ENCODE results near the gene ZBED1. TPM values are rescaled to one million over a fixed set of nuclear protein-coding genes. Genes with fewer than 3 reads are reported as not detected.
"Not testable (repeated sequence)": the region's sequence is repeated elsewhere in the genome, so short reads cannot be mapped to it uniquely, and the experiment has no call there.

The ZBED1 gene
- total and polyA plus RNA-seq, 4 donors: 15.9 to 49.0 (median 26.9) TPM

DNA sequence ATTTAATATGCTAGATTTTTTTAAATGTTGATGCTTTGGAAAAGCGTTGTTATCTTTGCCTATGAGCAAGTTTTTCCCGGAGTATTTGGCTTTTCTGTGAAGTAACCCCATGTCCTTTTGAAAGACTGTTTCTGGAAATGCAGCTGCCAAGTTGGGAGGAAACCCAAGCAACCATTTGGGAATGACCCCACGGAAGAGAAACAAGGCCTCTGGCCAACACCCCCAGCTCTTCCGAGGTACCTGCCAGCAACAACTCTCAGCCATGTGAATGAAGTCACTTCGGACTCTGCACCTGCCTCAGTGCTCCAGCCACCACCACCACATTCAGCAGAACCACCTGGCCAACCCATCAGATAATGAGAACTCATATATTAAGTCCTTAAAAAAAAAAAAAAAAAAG lies 36.2 kb upstream of the ZBED1 start:
- TF ChIP-seq, protein P1, sequence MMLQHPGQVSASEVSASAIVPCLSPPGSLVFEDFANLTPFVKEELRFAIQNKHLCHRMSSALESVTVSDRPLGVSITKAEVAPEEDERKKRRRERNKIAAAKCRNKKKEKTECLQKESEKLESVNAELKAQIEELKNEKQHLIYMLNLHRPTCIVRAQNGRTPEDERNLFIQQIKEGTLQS (IDR thresholded peaks at IDR 0.05): no peak
- no peak for TF ChIP-seq NR2F2 (IDR thresholded peaks at IDR 0.05)
- TF ChIP-seq, protein P2, sequence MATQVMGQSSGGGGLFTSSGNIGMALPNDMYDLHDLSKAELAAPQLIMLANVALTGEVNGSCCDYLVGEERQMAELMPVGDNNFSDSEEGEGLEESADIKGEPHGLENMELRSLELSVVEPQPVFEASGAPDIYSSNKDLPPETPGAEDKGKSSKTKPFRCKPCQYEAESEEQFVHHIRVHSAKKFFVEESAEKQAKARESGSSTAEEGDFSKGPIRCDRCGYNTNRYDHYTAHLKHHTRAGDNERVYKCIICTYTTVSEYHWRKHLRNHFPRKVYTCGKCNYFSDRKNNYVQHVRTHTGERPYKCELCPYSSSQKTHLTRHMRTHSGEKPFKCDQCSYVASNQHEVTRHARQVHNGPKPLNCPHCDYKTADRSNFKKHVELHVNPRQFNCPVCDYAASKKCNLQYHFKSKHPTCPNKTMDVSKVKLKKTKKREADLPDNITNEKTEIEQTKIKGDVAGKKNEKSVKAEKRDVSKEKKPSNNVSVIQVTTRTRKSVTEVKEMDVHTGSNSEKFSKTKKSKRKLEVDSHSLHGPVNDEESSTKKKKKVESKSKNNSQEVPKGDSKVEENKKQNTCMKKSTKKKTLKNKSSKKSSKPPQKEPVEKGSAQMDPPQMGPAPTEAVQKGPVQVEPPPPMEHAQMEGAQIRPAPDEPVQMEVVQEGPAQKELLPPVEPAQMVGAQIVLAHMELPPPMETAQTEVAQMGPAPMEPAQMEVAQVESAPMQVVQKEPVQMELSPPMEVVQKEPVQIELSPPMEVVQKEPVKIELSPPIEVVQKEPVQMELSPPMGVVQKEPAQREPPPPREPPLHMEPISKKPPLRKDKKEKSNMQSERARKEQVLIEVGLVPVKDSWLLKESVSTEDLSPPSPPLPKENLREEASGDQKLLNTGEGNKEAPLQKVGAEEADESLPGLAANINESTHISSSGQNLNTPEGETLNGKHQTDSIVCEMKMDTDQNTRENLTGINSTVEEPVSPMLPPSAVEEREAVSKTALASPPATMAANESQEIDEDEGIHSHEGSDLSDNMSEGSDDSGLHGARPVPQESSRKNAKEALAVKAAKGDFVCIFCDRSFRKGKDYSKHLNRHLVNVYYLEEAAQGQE (IDR thresholded peaks at IDR 0.05): no peak
- TF ChIP-seq, protein P3, sequence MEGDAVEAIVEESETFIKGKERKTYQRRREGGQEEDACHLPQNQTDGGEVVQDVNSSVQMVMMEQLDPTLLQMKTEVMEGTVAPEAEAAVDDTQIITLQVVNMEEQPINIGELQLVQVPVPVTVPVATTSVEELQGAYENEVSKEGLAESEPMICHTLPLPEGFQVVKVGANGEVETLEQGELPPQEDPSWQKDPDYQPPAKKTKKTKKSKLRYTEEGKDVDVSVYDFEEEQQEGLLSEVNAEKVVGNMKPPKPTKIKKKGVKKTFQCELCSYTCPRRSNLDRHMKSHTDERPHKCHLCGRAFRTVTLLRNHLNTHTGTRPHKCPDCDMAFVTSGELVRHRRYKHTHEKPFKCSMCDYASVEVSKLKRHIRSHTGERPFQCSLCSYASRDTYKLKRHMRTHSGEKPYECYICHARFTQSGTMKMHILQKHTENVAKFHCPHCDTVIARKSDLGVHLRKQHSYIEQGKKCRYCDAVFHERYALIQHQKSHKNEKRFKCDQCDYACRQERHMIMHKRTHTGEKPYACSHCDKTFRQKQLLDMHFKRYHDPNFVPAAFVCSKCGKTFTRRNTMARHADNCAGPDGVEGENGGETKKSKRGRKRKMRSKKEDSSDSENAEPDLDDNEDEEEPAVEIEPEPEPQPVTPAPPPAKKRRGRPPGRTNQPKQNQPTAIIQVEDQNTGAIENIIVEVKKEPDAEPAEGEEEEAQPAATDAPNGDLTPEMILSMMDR (IDR thresholded peaks at IDR 0.05; ENCODE audit: low read depth, low read length, missing input control): no peak

DNA sequence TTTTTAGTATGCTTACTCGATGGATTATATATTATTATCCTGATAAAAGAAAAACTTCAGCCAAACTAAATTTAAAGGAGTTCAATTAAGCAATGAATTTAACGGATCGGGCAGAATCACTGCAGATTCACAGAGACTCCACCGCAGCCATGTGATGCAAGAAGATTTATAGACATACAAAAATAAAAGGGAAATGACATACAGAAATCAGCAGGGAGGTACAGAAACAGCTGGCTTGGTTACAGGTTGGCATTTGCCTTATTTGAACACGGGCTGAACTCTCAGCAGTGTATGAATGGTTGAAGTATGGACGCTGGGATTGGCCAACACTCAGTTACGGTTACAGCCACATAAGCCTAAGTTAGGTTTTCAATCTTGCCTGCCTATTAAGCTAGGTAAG lies 35.4 kb upstream of the ZBED1 start:
- Histone ChIP-seq H3K9me3 (ENCODE audit: control insufficient read depth in 4 of 4, low read length in 3 of 4) (no peaks in the 10 kb centered on the region), H3K4me1 (ENCODE audit: control insufficient read depth in 4 of 4, insufficient read depth in 4 of 4, low read length in 3 of 4) (no peaks in the 10 kb centered on the region), H3K27ac (ENCODE audit: low read depth in 1 of 2, low read length in 2 of 2) (no peak overlapping the region), H3K36me3 (ENCODE audit: control insufficient read depth in 4 of 4, insufficient read depth in 3 of 4, low read depth in 1 of 4, low read length in 3 of 4) (no peaks in the 10 kb centered on the region), H3K9ac (ENCODE audit: low read depth in 1 of 2, low read length in 2 of 2) (no peak overlapping the region), H3K4me3 (ENCODE audit: low read depth in 1 of 3, low read length in 3 of 3) (no peak overlapping the region), H3K27me3 (ENCODE audit: control insufficient read depth in 4 of 4, insufficient read depth in 4 of 4, low read length in 3 of 4) (no peaks in the 10 kb centered on the region)
- 82% methylated on average over 7 of the region's 7 CpGs for WGBS
- TF ChIP-seq, protein P4, sequence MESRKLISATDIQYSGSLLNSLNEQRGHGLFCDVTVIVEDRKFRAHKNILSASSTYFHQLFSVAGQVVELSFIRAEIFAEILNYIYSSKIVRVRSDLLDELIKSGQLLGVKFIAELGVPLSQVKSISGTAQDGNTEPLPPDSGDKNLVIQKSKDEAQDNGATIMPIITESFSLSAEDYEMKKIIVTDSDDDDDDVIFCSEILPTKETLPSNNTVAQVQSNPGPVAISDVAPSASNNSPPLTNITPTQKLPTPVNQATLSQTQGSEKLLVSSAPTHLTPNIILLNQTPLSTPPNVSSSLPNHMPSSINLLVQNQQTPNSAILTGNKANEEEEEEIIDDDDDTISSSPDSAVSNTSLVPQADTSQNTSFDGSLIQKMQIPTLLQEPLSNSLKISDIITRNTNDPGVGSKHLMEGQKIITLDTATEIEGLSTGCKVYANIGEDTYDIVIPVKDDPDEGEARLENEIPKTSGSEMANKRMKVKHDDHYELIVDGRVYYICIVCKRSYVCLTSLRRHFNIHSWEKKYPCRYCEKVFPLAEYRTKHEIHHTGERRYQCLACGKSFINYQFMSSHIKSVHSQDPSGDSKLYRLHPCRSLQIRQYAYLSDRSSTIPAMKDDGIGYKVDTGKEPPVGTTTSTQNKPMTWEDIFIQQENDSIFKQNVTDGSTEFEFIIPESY (IDR thresholded peaks at IDR 0.05): no peak
- TF ChIP-seq SP1 (IDR thresholded peaks at IDR 0.05) (no peak), RXRA (IDR thresholded peaks at IDR 0.05) (no peak), NR2F2 (IDR thresholded peaks at IDR 0.05) (no peak), HNF4A (conservative IDR thresholded peaks at IDR 0.05) (no peak), HNF4G (IDR thresholded peaks at IDR 0.05) (no peak)
- TF ChIP-seq, protein P1 (IDR thresholded peaks at IDR 0.05): no peak
- TF ChIP-seq, protein P5, sequence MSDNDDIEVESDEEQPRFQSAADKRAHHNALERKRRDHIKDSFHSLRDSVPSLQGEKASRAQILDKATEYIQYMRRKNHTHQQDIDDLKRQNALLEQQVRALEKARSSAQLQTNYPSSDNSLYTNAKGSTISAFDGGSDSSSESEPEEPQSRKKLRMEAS (IDR thresholded peaks at IDR 0.05): no peak
- DNase-seq (ENCODE audit: low spot score): no peak

More for the DNA sequence above, 36.2 kb upstream of the ZBED1 start:
- Histone ChIP-seq H3K27me3 (ENCODE audit: control insufficient read depth in 4 of 4, insufficient read depth in 4 of 4, low read length in 3 of 4) (no peaks in the 10 kb centered on the region), H3K4me1 (ENCODE audit: control insufficient read depth in 4 of 4, insufficient read depth in 4 of 4, low read length in 3 of 4) (no peaks in the 10 kb centered on the region), H3K27ac (ENCODE audit: low read depth in 1 of 2, low read length in 2 of 2) (no peak overlapping the region), H3K36me3 (ENCODE audit: control insufficient read depth in 4 of 4, insufficient read depth in 3 of 4, low read depth in 1 of 4, low read length in 3 of 4) (no peaks in the 10 kb centered on the region), H3K9me3 (ENCODE audit: control insufficient read depth in 4 of 4, low read length in 3 of 4) (no peaks in the 10 kb centered on the region), H3K4me3 (ENCODE audit: low read depth in 1 of 3, low read length in 3 of 3) (no peak overlapping the region), H3K9ac (ENCODE audit: low read depth in 1 of 2, low read length in 2 of 2) (no peak overlapping the region)
- DNase-seq (ENCODE audit: low spot score): no peak
- WGBS: 73% methylated on average over 5 of the region's 5 CpGs

DNA sequence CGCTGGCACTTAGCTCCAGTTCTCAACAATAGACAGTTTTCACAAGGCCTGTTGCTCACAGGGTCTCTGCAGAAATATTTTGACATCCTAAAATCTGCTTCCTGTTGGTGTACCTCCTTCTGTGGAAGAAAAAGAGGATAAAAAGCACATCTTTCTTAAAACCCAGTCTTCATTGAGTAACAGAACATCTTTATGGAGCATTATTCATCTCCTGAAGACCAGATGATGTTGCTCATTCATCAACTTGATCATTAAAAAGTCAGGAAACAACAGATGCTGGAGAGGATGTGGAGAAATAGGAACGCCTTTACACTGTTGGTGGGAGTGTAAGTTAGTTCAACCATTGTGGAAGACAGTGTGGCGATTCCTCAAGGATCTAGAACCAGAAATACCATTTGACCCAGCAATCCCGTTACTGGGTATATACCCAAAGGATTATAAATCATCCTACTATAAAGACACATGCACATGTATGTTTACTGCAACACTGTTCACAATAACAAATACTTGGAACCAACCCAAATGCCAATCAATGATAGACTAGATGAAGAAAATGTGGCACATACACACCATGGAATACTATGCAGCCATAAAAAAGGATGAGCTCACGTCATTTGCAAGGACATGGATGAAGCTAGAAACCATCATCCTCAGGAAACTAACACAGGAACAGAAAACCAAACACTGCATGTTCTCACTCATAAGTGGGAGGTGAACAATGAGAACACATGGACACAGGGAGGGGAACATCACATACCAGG lies 33.7 kb upstream of the ZBED1 start:
- DNase-seq (ENCODE audit: low spot score); H3K9ac ChIP-seq (ENCODE audit: low read depth in 1 of 2, low read length in 2 of 2); H3K36me3 ChIP-seq (ENCODE audit: control insufficient read depth in 4 of 4, insufficient read depth in 3 of 4, low read depth in 1 of 4, low read length in 3 of 4); H3K27me3 ChIP-seq (ENCODE audit: control insufficient read depth in 4 of 4, insufficient read depth in 4 of 4, low read length in 3 of 4); H3K27ac ChIP-seq (ENCODE audit: low read depth in 1 of 2, low read length in 2 of 2); H3K4me3 ChIP-seq (ENCODE audit: low read depth in 1 of 3, low read length in 3 of 3); H3K4me1 ChIP-seq (ENCODE audit: control insufficient read depth in 4 of 4, insufficient read depth in 4 of 4, low read length in 3 of 4); H3K9me3 ChIP-seq (ENCODE audit: control insufficient read depth in 4 of 4, low read length in 3 of 4): not testable (repeated sequence)
- WGBS: 66% methylated on average over 5 of the region's 5 CpGs
